B cell (primary cell): ENCODE data around the gene USP49. TPM values are rescaled to one million over a fixed set of nuclear protein-coding genes. Genes with fewer than 3 reads are reported as not detected.
"Not testable (repeated sequence)": the region's sequence is repeated elsewhere in the genome, so short reads cannot be mapped to it uniquely, and the experiment has no call there.

Source experiments
- ATAC-seq: fragments of 200-7000 bp; cut with Tn5 transposase; one replicate; pipeline ENCODE4 v1.10.0; 2021; ENCODE audit warnings: low read depth, mild to moderate bottlenecking, moderate number of reproducible peaks, moderate library complexity
- CTCF ChIA-PET: fragments of 350-600 bp; sonication (Branson Sonifier 250); formaldehyde crosslinking; loops from one replicate; lab custom pipeline; 2021; ENCODE audit warnings: antibody characterized with exemption, inconsistent platforms; lab: Charles Lee
- POLR2A ChIA-PET: fragments of 350-600 bp; sonication (Branson Sonifier 250); formaldehyde crosslinking; loops from one replicate; lab custom pipeline; 2021; ENCODE audit warnings: antibody characterized with exemption; lab: Charles Lee
- DNase-seq: peaks from one replicate; pipeline ENCODE4 v3.0.0; 2013
- H2AFZ ChIP-seq: 2 replicates; pipeline ENCODE4 v1.6.1; 2012; ENCODE audit warnings: mild to moderate bottlenecking, low read depth, low read length; ENCODE audit not compliant: insufficient read depth, poor library complexity, severe bottlenecking
- H3K27ac ChIP-seq, 2 donors: 1 replicate in 1 of 2; 2 replicates in 1 of 2; pipeline ENCODE4 v1.5.1; 2012 to 2013; ENCODE audit warnings: low read length in 2 of 2, mild to moderate bottlenecking in 2 of 2, moderate library complexity in 1 of 2
- H3K27me3 ChIP-seq, 4 experiments: fragments of 200-600 bp in 1 of 4; sonication (generic) in 1 of 4; replicated peaks in 1 of 4; 1 replicate in 2 of 4; 2 replicates in 2 of 4; pipeline versions ENCODE4 v1.6.1 to v1.7.0; 2013 to 2016; ENCODE audit warnings: low read length in 3 of 4, mild to moderate bottlenecking in 2 of 4, mixed read lengths in 1 of 4, moderate library complexity in 1 of 4; ENCODE audit not compliant: insufficient read depth in 4 of 4, control insufficient read depth in 3 of 4; ENCODE audit errors: control extremely low read depth in 1 of 4
- H3K36me3 ChIP-seq, 2 experiments: replicated peaks in 1 of 2; 1 replicate in 1 of 2; 2 replicates in 1 of 2; pipeline versions ENCODE4 v1.6.1 to v1.7.1; 2013; ENCODE audit warnings: low read length in 1 of 2; ENCODE audit not compliant: insufficient read depth in 2 of 2, control insufficient read depth in 1 of 2; ENCODE audit errors: control extremely low read depth in 1 of 2, extremely low read depth in 1 of 2
- H3K4me1 ChIP-seq, 2 donors: fragments of 200-600 bp in 1 of 2; sonication (generic) in 1 of 2; 1 replicate in 1 of 2; 2 replicates in 1 of 2; pipeline versions ENCODE4 v1.5.1 to v1.6.1; 2013 to 2017; ENCODE audit warnings: low read length in 2 of 2; ENCODE audit not compliant: control insufficient read depth in 2 of 2, insufficient read depth in 2 of 2
- H3K4me2 ChIP-seq: replicated peaks from 2 replicates; pipeline ENCODE3; 2012; ENCODE audit warnings: mild to moderate bottlenecking, low read depth, low read length; ENCODE audit not compliant: poor library complexity, severe bottlenecking
- H3K4me3 ChIP-seq, 5 experiments: fragments of 200-600 bp in 1 of 5; sonication (generic) in 1 of 5; 1 replicate in 3 of 5; 2 replicates in 2 of 5; pipeline versions ENCODE4 v1.5.1 to v1.7.0; 2011 to 2016; ENCODE audit warnings: low read length in 4 of 5, mild to moderate bottlenecking in 4 of 5, low read depth in 2 of 5, control low read depth in 1 of 5, moderate library complexity in 1 of 5; ENCODE audit not compliant: insufficient read depth in 1 of 5; ENCODE audit errors: control extremely low read depth in 1 of 5, extremely low read depth in 1 of 5
- H3K79me2 ChIP-seq: fragments of 200-600 bp; sonication (generic); one replicate; pipeline ENCODE4 v1.6.0; 2016; ENCODE audit warnings: low read length; ENCODE audit not compliant: control insufficient read depth, insufficient read depth
- H3K9ac ChIP-seq: fragments of 200-600 bp; sonication (generic); 2 replicates; pipeline ENCODE4 v1.6.1; 2017; ENCODE audit warnings: mild to moderate bottlenecking, low read length, moderate library complexity
- H3K9me3 ChIP-seq, 3 donors: one replicate each; pipeline versions ENCODE4 v1.6.1 to v1.7.1; 2013; ENCODE audit warnings: low read length in 2 of 3; ENCODE audit not compliant: control insufficient read depth in 2 of 3, insufficient read depth in 1 of 3; ENCODE audit errors: control extremely low read depth in 1 of 3
- H4K20me1 ChIP-seq: 2 replicates; pipeline ENCODE4 v1.6.0; 2012; ENCODE audit warnings: mild to moderate bottlenecking, low read length; ENCODE audit not compliant: insufficient read depth, control insufficient read depth, poor library complexity, severe bottlenecking
- H3K27ac Mint-ChIP-seq: one replicate; pipeline ENCODE4 v1.8.0; 2021; ENCODE audit warnings: mixed read lengths
- H3K27me3 Mint-ChIP-seq: one replicate; pipeline ENCODE4 v1.8.0; 2021; ENCODE audit warnings: mixed read lengths
- H3K4me1 Mint-ChIP-seq: one replicate; pipeline ENCODE4 v1.8.0; 2021; ENCODE audit warnings: mixed read lengths
- H3K4me3 Mint-ChIP-seq: one replicate; pipeline ENCODE4 v1.8.0; 2021; ENCODE audit warnings: mixed read lengths
- H3K9me3 Mint-ChIP-seq: one replicate; pipeline ENCODE4 v1.8.0; 2022; ENCODE audit warnings: mixed read lengths; ENCODE audit not compliant: insufficient read depth
- EZH2 ChIP-seq: IDR thresholded peaks from 2 replicates; pipeline ENCODE4 v1.6.1; 2012; ENCODE audit warnings: borderline replicate concordance, low read depth, mild to moderate bottlenecking, moderate library complexity, low read length; ENCODE audit not compliant: insufficient read depth, poor library complexity, severe bottlenecking
- WGBS: methylation state at CpG from one replicate; pipeline ENCODE4 v1.1.5; 2013; ENCODE audit warnings: missing lambda C conversion rate; ENCODE audit not compliant: insufficient coverage; 5-methylcytosine and 5-hydroxymethylcytosine counted together
- intact Hi-C: fragments of 100-400 bp; cut with micrococcal nuclease; formaldehyde crosslinking; loops from one replicate; pipeline ENCODE4 v1.10.0; 2022
- polyA plus RNA-seq: library from polyadenylated mRNA; depleted of rRNA; stranded (reverse); fragments of >200 nt; gene quantifications from 2 replicates; pipeline ENCODE4 v1.2.3, GENCODE V29; 2012
- total RNA-seq, 2 donors: library from RNA; stranded (reverse); fragments of 120-200 nt in 1 of 2; gene quantifications; 1 replicate in 1 of 2; 2 replicates in 1 of 2; pipeline versions ENCODE4 v1.2.3 to v1.2.4, GENCODE V29; 2013 to 2022
- TF ChIP-seq, protein P1 (sequence below): fragments of 200-600 bp; IDR thresholded peaks from one replicate; pipeline ENCODE4 v1.8.0; 2022; ENCODE audit warnings: antibody characterized with exemption, mild to moderate bottlenecking

The USP49 gene
- total and polyA plus RNA-seq, 2 donors (not counting 1 experiment from before 2014, with no cell fraction given) = 2.6 to 9.9 TPM

- H3K27me3 ChIP-seq, DNase-seq, H4K20me1 ChIP-seq, intact Hi-C loops, H3K27me3 Mint-ChIP-seq, H3K79me2 ChIP-seq, H3K9ac ChIP-seq, ATAC-seq, CTCF ChIA-PET, H2AFZ ChIP-seq, H3K4me3 Mint-ChIP-seq, H3K27ac ChIP-seq, H3K9me3 Mint-ChIP-seq, POLR2A ChIA-PET, H3K4me1 Mint-ChIP-seq, H3K27ac Mint-ChIP-seq, H3K9me3 ChIP-seq, H3K36me3 ChIP-seq, H3K4me2 ChIP-seq, H3K4me1 ChIP-seq, H3K4me3 ChIP-seq: not testable (repeated sequence)
- WGBS = 100% methylated on average over 1 of the region's 4 CpGs
These were observed 129.0 kb downstream of the USP49 start for GRCh38 chr6:41766043-41766664.

GRCh38 chr6:41763470-41763869 lies 131.7 kb downstream of the USP49 start:
- ATAC-seq (no peak), DNase-seq (no peak)
- Mint-ChIP-seq H3K4me3 (no peak overlapping the region), H3K4me1 (no peaks in the 10 kb centered on the region), H3K9me3 (no peaks in the 10 kb centered on the region), H3K27ac (no peak overlapping the region), H3K27me3 (peaks cover 3% of the 10 kb centered on the region)
- Histone ChIP-seq H3K79me2 (no peaks in the 10 kb centered on the region), H3K9ac (no peak overlapping the region), H2AFZ (no peak overlapping the region), H3K36me3 (no peaks in the 10 kb centered on the region), H3K27me3 (peaks cover 0 to 3% (median 0%) of the 10 kb centered on the region in 4 experiments), H4K20me1 (no peaks in the 10 kb centered on the region), H3K4me3 (no peak overlapping the region), H3K9me3 (no peaks in the 10 kb centered on the region), H3K27ac (no peak overlapping the region), H3K4me1 (no peaks in the 10 kb centered on the region), H3K4me2 (no peak overlapping the region)
- CTCF ChIA-PET = no interaction called here
- intact Hi-C loops = no loop called here
- WGBS = 15% methylated on average over 2 of the region's 2 CpGs
- TF ChIP-seq EZH2 = no peak
- TF ChIP-seq, protein P1, sequence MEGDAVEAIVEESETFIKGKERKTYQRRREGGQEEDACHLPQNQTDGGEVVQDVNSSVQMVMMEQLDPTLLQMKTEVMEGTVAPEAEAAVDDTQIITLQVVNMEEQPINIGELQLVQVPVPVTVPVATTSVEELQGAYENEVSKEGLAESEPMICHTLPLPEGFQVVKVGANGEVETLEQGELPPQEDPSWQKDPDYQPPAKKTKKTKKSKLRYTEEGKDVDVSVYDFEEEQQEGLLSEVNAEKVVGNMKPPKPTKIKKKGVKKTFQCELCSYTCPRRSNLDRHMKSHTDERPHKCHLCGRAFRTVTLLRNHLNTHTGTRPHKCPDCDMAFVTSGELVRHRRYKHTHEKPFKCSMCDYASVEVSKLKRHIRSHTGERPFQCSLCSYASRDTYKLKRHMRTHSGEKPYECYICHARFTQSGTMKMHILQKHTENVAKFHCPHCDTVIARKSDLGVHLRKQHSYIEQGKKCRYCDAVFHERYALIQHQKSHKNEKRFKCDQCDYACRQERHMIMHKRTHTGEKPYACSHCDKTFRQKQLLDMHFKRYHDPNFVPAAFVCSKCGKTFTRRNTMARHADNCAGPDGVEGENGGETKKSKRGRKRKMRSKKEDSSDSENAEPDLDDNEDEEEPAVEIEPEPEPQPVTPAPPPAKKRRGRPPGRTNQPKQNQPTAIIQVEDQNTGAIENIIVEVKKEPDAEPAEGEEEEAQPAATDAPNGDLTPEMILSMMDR = no peak
- POLR2A ChIA-PET = interaction anchor here (0.5 to 0.7 kb wide), 2 partner anchors 15 to 63 kb away, joined by 4 to 7 read pairs; no protein-coding TSS in a partner anchor
